ENCODE results near the gene SPHK1.

- TF ChIP-seq CTCF (IDR thresholded peaks at IDR 0.05) = no peak
- no peak for TF ChIP-seq POLR2A (IDR thresholded peaks at IDR 0.05)
These were observed 18.2 kb upstream of the SPHK1 start for GRCh38 chr17:76366247-76366646.
